Motor neuron (in vitro differentiated cells): Measurements from ENCODE around the gene CTXND1. TPM values are rescaled to one million over a fixed set of nuclear protein-coding genes. Genes with fewer than 3 reads are reported as not detected.

ENCODE experiments used
- ATAC-seq, 8 experiments: fragments of 200-7000 bp; cut with Tn5 transposase; replicated peaks in 6 of 8; 2 replicates each; pipeline ENCODE4 v1.8.0; 2021; ENCODE audit warnings: mild to moderate bottlenecking in 8 of 8, moderate library complexity in 8 of 8
- H3K27ac ChIP-seq, 2 donors: fragments of 250-450 bp; sonication (Bioruptor Pico); 2 replicates each; pipeline ENCODE4 v1.9.0; 2021; ENCODE audit warnings: antibody characterized with exemption in 2 of 2, mild to moderate bottlenecking in 2 of 2, moderate library complexity in 1 of 2
- H3K4me1 ChIP-seq, 2 donors: fragments of 250-450 bp; sonication (Bioruptor Pico); replicated peaks in 1 of 2; 2 replicates each; pipeline ENCODE4 v1.6.1; 2021; ENCODE audit warnings: antibody characterized with exemption in 2 of 2, mild to moderate bottlenecking in 2 of 2, moderate library complexity in 1 of 2
- H3K4me3 ChIP-seq, 5 donors: fragments of 250-450 bp; sonication (Bioruptor Pico); 2 replicates each; pipeline ENCODE4 v1.9.0; 2021; ENCODE audit warnings: antibody characterized with exemption in 5 of 5, mild to moderate bottlenecking in 5 of 5, moderate library complexity in 4 of 5
- WGBS, 10 experiments: fragments of 450-650 bp; shearing (Covaris generic); methylation state at CpG; one replicate each; pipeline ENCODE4 v1.0.0; 2022; 5-methylcytosine and 5-hydroxymethylcytosine counted together
- in situ Hi-C, 9 experiments: fragments of 400-800 bp; cut with MboI; loops; one replicate each; pipeline ENCODE4 v1.15.0; 2021; ENCODE audit warnings: low sequenced_read_pairs in 9 of 9, low pct_unique_long_range_greater_than_20kb in 2 of 9; ENCODE audit not compliant: unreplicated experiment in 9 of 9
- total RNA-seq, 8 experiments: library from RNA; unstranded; fragments of 300-600 nt; gene quantifications; 2 replicates each; pipeline versions ENCODE4 v1.2.3 to v1.2.4, GENCODE V29; 2022

The CTXND1 gene
- total RNA-seq, 8 experiments from 2014 or later, result under 0.01 to 10.9 (median 0.50) TPM

GRCh38 chr15:80216911-80217310 lies 35.1 kb downstream of the CTXND1 start:
- ATAC-seq, result no peak
- no peak overlapping the region for H3K4me3 ChIP-seq
- in situ Hi-C loops, result no loop called here
- 60 to 100% (median 86%) methylated on average over 1 of the region's 1 CpG; no CpG with 5 or more reads in 3 of the 10 experiments for WGBS, 10 experiments
- no peaks in the 10 kb centered on the region for H3K4me1 ChIP-seq
- H3K27ac ChIP-seq, result no peak overlapping the region

GRCh38 chr15:80216141-80216540 lies 35.9 kb downstream of the CTXND1 start:
- Histone ChIP-seq H3K27ac (no peak overlapping the region), H3K4me1 (peaks cover 0 to 4% of the 10 kb centered on the region in 2 donors), H3K4me3 (no peak overlapping the region)
- in situ Hi-C loops, result no loop called here
- peak in 1 of 8 experiments; percentile 25 for ATAC-seq
- WGBS, 10 experiments, result 29 to 100% (median 89%) methylated on average over 1 to 5 of the region's 5 CpGs

- WGBS, 10 experiments, result 0 to 100% (median 77%) methylated on average over 1 to 2 of the region's 2 CpGs; no CpG with 5 or more reads in 4 of the 10 experiments
- no peak overlapping the region for H3K4me3 ChIP-seq
- peaks cover 3 to 9% of the 10 kb centered on the region in 2 donors for H3K4me1 ChIP-seq
- in situ Hi-C loops, result no loop called here
- no peak for ATAC-seq
- no peak overlapping the region for H3K27ac ChIP-seq
These were observed 37.1 kb downstream of the CTXND1 start for GRCh38 chr15:80214910-80215309.

GRCh38 chr15:80211976-80212375 lies 40.0 kb downstream of the CTXND1 start:
- WGBS, 10 experiments, result 0 to 71% (median 67%) methylated on average over 1 of the region's 1 CpG; no CpG with 5 or more reads in 7 of the 10 experiments
- in situ Hi-C loops, result no loop called here
- Histone ChIP-seq H3K4me3 (no peak overlapping the region), H3K4me1 (peaks cover 3 to 9% of the 10 kb centered on the region in 2 donors), H3K27ac (no peak overlapping the region)
- ATAC-seq, result peak in 2 of 8 experiments; percentile 50 to 52

- ATAC-seq, result peak in 6 of 8 experiments; percentile 20 to 94 (median 84)
- H3K27ac ChIP-seq, result no peak overlapping the region
- in situ Hi-C loops, result no loop called here
- 33 to 95% (median 72%) methylated on average over 1 to 10 of the region's 12 CpGs; no CpG with 5 or more reads in 1 of the 10 experiments for WGBS, 10 experiments
- no peak overlapping the region for H3K4me3 ChIP-seq
- peaks cover 3 to 9% of the 10 kb centered on the region in 2 donors for H3K4me1 ChIP-seq
These were observed 41.1 kb downstream of the CTXND1 start for GRCh38 chr15:80210611-80211573.

GRCh38 chr15:80208758-80209734 lies 43.0 kb downstream of the CTXND1 start:
- peak in 1 of 8 experiments; percentile 47 for ATAC-seq
- H3K4me1 ChIP-seq, result peaks cover 3 to 9% of the 10 kb centered on the region in 2 donors
- WGBS, 10 experiments, result 34 to 100% (median 75%) methylated on average over 1 to 8 of the region's 11 CpGs

GRCh38 chr15:80207887-80208286 lies 44.1 kb downstream of the CTXND1 start:
- Histone ChIP-seq H3K4me3 (no peak overlapping the region), H3K4me1 (peaks cover 3 to 9% of the 10 kb centered on the region in 2 donors), H3K27ac (no peak overlapping the region)
- no peak for ATAC-seq
- in situ Hi-C loops, result no loop called here
- WGBS, 10 experiments, result 27 to 100% (median 75%) methylated on average over 1 to 2 of the region's 3 CpGs; no CpG with 5 or more reads in 1 of the 10 experiments

More at GRCh38 chr15:80208758-80209734, 43.0 kb downstream of the CTXND1 start:
- in situ Hi-C loops, result no loop called here
- H3K4me3 ChIP-seq, result no peak overlapping the region
- H3K27ac ChIP-seq, result no peak overlapping the region

GRCh38 chr15:80204231-80204630 lies 47.8 kb downstream of the CTXND1 start:
- peaks cover 0 to 2% of the 10 kb centered on the region in 2 donors for H3K4me1 ChIP-seq
- in situ Hi-C loops, result no loop called here
- WGBS, 10 experiments, result 89 to 100% (median 100%) methylated on average over 1 to 4 of the region's 4 CpGs; no CpG with 5 or more reads in 3 of the 10 experiments

GRCh38 chr15:80203361-80203885 lies 48.6 kb downstream of the CTXND1 start:
- peaks cover 0 to 2% of the 10 kb centered on the region in 2 donors for H3K4me1 ChIP-seq
- no peak for ATAC-seq
- WGBS, 10 experiments, result 18 to 80% (median 76%) methylated on average over 1 to 6 of the region's 10 CpGs; no CpG with 5 or more reads in 2 of the 10 experiments
- in situ Hi-C loops, result no loop called here
- no peak overlapping the region for H3K27ac ChIP-seq
- no peak overlapping the region for H3K4me3 ChIP-seq

More at GRCh38 chr15:80204231-80204630, 47.8 kb downstream of the CTXND1 start:
- no peak for ATAC-seq
- H3K27ac ChIP-seq, result no peak overlapping the region
- H3K4me3 ChIP-seq, result no peak overlapping the region

- no peak overlapping the region for H3K27ac ChIP-seq
- 21 to 100% (median 41%) methylated on average over 2 to 7 of the region's 9 CpGs; no CpG with 5 or more reads in 2 of the 10 experiments for WGBS, 10 experiments
- in situ Hi-C loops, result no loop called here
- no peak overlapping the region for H3K4me3 ChIP-seq
- H3K4me1 ChIP-seq, result peaks cover 0 to 2% of the 10 kb centered on the region in 2 donors
- ATAC-seq, result peak in 2 of 8 experiments; percentile 52 to 60
These were observed 49.2 kb downstream of the CTXND1 start for GRCh38 chr15:80202641-80203360.

GRCh38 chr15:80202016-80202315 lies 50.0 kb downstream of the CTXND1 start:
- in situ Hi-C loops, result no loop called here
- Histone ChIP-seq H3K27ac (no peak overlapping the region), H3K4me3 (no peak overlapping the region), H3K4me1 (peaks cover 0 to 2% of the 10 kb centered on the region in 2 donors)
- ATAC-seq, result no peak
- whole genome bisulfite sequencing, 10 experiments, result 40% methylated on average over 1 of the region's 2 CpGs; no CpG with 5 or more reads in 9 of the 10 experiments
